ENCODE measurements around the gene CYP27A1. TPM values are rescaled to one million over a fixed set of nuclear protein-coding genes. Genes with fewer than 3 reads are reported as not detected.

The CYP27A1 gene
- total and polyA plus RNA-seq, 2 of the 4 experiments (the other 2 are of a cell fraction), result 5.2 to 5.3 TPM

- Histone ChIP-seq H3K14ac (replicated peaks; ENCODE audit: low read depth, low read length) (no peak overlapping the region), H4K20me1 (ENCODE audit: insufficient read depth, low read length) (no peaks in the 10 kb centered on the region), H3K27ac (ENCODE audit: insufficient read depth, low read length) (peak overlapping the region; percentile 38; the same call in 1 of the 2 replicates), H3K79me1 (ENCODE audit: low read depth in 1 of 2, low read length in 2 of 2) (no peaks in the 10 kb centered on the region; a peak in 1 of 4 replicates), H2BK20ac (ENCODE audit: low read depth, low read length) (no peak overlapping the region), H2BK120ac (ENCODE audit: low read depth, low read length) (peak overlapping the region; percentile 9; the same call in 1 of the 2 replicates), H4K8ac (ENCODE audit: low read depth in 2 of 2, low read length in 2 of 2) (peak overlapping the region in 1 of 2 experiments; percentile 41; a peak in 1 of 4 replicates), H3K9me1 (ENCODE audit: insufficient read depth, low read length) (peaks cover 5% of the 10 kb centered on the region; the same call in 1 of the 2 replicates), H3K56ac (ENCODE audit: extremely low read depth, insufficient read depth, low read length) (no peak overlapping the region), H3K9me3 (ENCODE audit: control insufficient read depth, insufficient read depth, low read length) (no peaks in the 10 kb centered on the region), H2BK15ac (ENCODE audit: low read depth, low read length) (no peak overlapping the region), H3K4me1 (ENCODE audit: control insufficient read depth, insufficient read depth, low read length) (peaks cover 3% of the 10 kb centered on the region), H3K4me2 (ENCODE audit: low read depth, low read length) (peak overlapping the region; percentile 33; the same call in 1 of the 2 replicates), H3K36me3 (ENCODE audit: control insufficient read depth, insufficient read depth, low read length) (no peaks in the 10 kb centered on the region), H2AK9ac (replicated peaks; ENCODE audit: low read depth, low read length, poor library complexity) (no peak overlapping the region), H4K5ac (ENCODE audit: low read depth, low read length) (no peak overlapping the region), H2AK5ac (ENCODE audit: low read depth, low read length) (no peak overlapping the region), H3K4ac (ENCODE audit: low read depth, low read length) (no peak overlapping the region), H3K4me3 (ENCODE audit: insufficient read depth, low read depth, low read length) (no peak overlapping the region), H3K27me3 (ENCODE audit: control insufficient read depth, insufficient read depth, low read length) (no peaks in the 10 kb centered on the region), H2AFZ (replicated peaks; ENCODE audit: low read length, poor library complexity) (peak overlapping the region; percentile 48), H3K9ac (ENCODE audit: low read depth, low read length) (no peak overlapping the region), H3K23ac (ENCODE audit: low read depth, low read length) (no peak overlapping the region; the same call in 1 of the 2 replicates), H2BK5ac (ENCODE audit: low read depth, low read length, poor library complexity, severe bottlenecking) (peak overlapping the region; percentile 61), H3K18ac (ENCODE audit: low read depth, low read length) (peak overlapping the region; percentile 39; the same call in 1 of the 2 replicates), H4K91ac (ENCODE audit: insufficient read depth, low read depth, low read length) (no peak overlapping the region)
- peak; percentile 42 for ATAC-seq (ENCODE audit: low read depth)
- intact Hi-C loops (cut with micrococcal nuclease) (loop anchor here (5.0 kb wide), 1 partner anchor 73 kb away; no protein-coding TSS in a partner anchor), dilution Hi-C loops (cut with HindIII; ENCODE audit: low sequenced_read_pairs, unreplicated experiment) (no loop called here), in situ Hi-C loops (cut with MboI; ENCODE audit: low sequenced_read_pairs) (no loop called here)
- BruUV-seq (replicated peaks), result no TSS peak
- CTCF ChIA-PET, result interaction anchor here (0.7 kb wide), 1 partner anchor 42 kb away, joined by 3 read pairs; no protein-coding TSS in a partner anchor
- peak; percentile 80 for DNase-seq
- POLR2A ChIA-PET (ENCODE audit: unreplicated experiment), result no interaction called here
- WGBS, 2 experiments (ENCODE audit: extremely low coverage in 2 of 2, insufficient read length in 1 of 2), result no CpG with 5 or more reads among the region's 3 CpGs
- TF ChIP-seq MAZ (IDR thresholded peaks at IDR 0.05; ENCODE audit: borderline replicate concordance, low read depth, low read length) (peak; percentile 14; the same call in 1 of the 2 replicates), RFX5 (IDR thresholded peaks at IDR 0.05; ENCODE audit: low read depth, low read length) (no peak)
Observed at GRCh38 chr2:218805627-218806026, 23.7 kb downstream of the CYP27A1 start.

Data from IMR-90 (cell line).